ENCODE measurements around the gene RPL28. TPM values are rescaled to one million over a fixed set of nuclear protein-coding genes. Genes with fewer than 3 reads are reported as not detected.

The RPL28 gene
- total and polyA plus RNA-seq, 10 of the 15 experiments (the other 5 are each of a cell fraction or from before 2014, with no cell fraction given), result 260 to 3,542 (median 891) TPM

- TF ChIP-seq REST (IDR thresholded peaks at IDR 0.05; ENCODE audit: low read depth, low read length) (no peak), LARP7 (IDR thresholded peaks at IDR 0.05) (peak; percentile 92), POLR2AphosphoS5 (IDR thresholded peaks at IDR 0.05; ENCODE audit: low read length) (no peak), ZBTB11 (CRISPR knock-in tag; IDR thresholded peaks at IDR 0.05) (no peak), ASH2L (IDR thresholded peaks at IDR 0.05; ENCODE audit: borderline replicate concordance, low read depth) (no peak), NR2F1 (conservative IDR thresholded peaks at IDR 0.05) (0 out of 2 replicates have a peak, but pooled peaks have one; percentile 47), CHD1 (IDR thresholded peaks at IDR 0.05; ENCODE audit: low read depth, low read length) (no peak), HDAC6 (IDR thresholded peaks at IDR 0.05; ENCODE audit: unreplicated experiment) (peak; percentile 70), E2F8 (IDR thresholded peaks at IDR 0.05; ENCODE audit: low read depth, partially characterized antibody) (no peak), IRF4 (IDR thresholded peaks at IDR 0.05; ENCODE audit: low read depth, low read length) (no peak), MTA3 (IDR thresholded peaks at IDR 0.05; ENCODE audit: borderline replicate concordance, low read length) (no peak), EED (IDR thresholded peaks at IDR 0.05; ENCODE audit: low read depth) (no peak), ZNF622 (IDR thresholded peaks at IDR 0.05) (no peak), BCL11A (IDR thresholded peaks at IDR 0.05; ENCODE audit: low read depth, low read length) (no peak), ATF3 (IDR thresholded peaks at IDR 0.05; ENCODE audit: borderline replicate concordance, extremely low read depth, low read depth, low read length) (no peak), RB1 (IDR thresholded peaks at IDR 0.05; ENCODE audit: borderline replicate concordance) (0 out of 2 replicates have a peak, but pooled peaks have one; percentile 74), RFX5 (IDR thresholded peaks at IDR 0.05; ENCODE audit: low read depth, low read length) (no peak), ZZZ3 (IDR thresholded peaks at IDR 0.05; ENCODE audit: control insufficient read depth, insufficient read length, low read depth) (no peak), ATF2 (IDR thresholded peaks at IDR 0.05; ENCODE audit: low read length) (no peak)
Observed at GRCh38 chr19:55384131-55384919, 1.4 kb upstream of the RPL28 start, which contains the start of gene TMEM238 (continued).
